IMR-90 (cell line): ENCODE data around the gene CDC42BPA.

Experiments
- USF2 ChIP-seq: fragments of 150-350 bp; IDR thresholded peaks from 2 replicates; pipeline ENCODE4 v1.6.1; 2017; ENCODE audit warnings: mild to moderate bottlenecking, antibody characterized with exemption, low read length, low read depth
- TF ChIP-seq, protein P1 (sequence below): conservative IDR thresholded peaks from 2 replicates; pipeline ENCODE4 v1.5.1; 2012; ENCODE audit warnings: mild to moderate bottlenecking, low read depth, low read length, improper control_type of control experiment

GRCh38 chr1:227068883-227069282, 249.4 kb downstream of the CDC42BPA start:
- no peak for TF ChIP-seq USF2
- TF ChIP-seq, protein P1, sequence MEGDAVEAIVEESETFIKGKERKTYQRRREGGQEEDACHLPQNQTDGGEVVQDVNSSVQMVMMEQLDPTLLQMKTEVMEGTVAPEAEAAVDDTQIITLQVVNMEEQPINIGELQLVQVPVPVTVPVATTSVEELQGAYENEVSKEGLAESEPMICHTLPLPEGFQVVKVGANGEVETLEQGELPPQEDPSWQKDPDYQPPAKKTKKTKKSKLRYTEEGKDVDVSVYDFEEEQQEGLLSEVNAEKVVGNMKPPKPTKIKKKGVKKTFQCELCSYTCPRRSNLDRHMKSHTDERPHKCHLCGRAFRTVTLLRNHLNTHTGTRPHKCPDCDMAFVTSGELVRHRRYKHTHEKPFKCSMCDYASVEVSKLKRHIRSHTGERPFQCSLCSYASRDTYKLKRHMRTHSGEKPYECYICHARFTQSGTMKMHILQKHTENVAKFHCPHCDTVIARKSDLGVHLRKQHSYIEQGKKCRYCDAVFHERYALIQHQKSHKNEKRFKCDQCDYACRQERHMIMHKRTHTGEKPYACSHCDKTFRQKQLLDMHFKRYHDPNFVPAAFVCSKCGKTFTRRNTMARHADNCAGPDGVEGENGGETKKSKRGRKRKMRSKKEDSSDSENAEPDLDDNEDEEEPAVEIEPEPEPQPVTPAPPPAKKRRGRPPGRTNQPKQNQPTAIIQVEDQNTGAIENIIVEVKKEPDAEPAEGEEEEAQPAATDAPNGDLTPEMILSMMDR = no peak
